K562 (cell line): ENCODE data around the gene PRTN3. TPM values are rescaled to one million over a fixed set of nuclear protein-coding genes. Genes with fewer than 3 reads are reported as not detected.

Experiments used
- ATF6 ChIP-seq: sonication (generic); formaldehyde crosslinking; IDR thresholded peaks from 2 replicates; pipeline ENCODE4 v1.4.0; 2020; ENCODE audit warnings: mild to moderate bottlenecking, missing genetic modification reagents
- DACH1 ChIP-seq: fragments of 450-650 bp; IDR thresholded peaks from 2 replicates; pipeline ENCODE4 v1.6.1; 2018; ENCODE audit not compliant: partially characterized antibody
- ERF ChIP-seq: fragments of 450-650 bp; formaldehyde crosslinking; IDR thresholded peaks from 2 replicates; pipeline ENCODE4 v1.4.0; 2020; ENCODE audit warnings: mild to moderate bottlenecking, mixed read lengths
- HOMEZ ChIP-seq: fragments of 250-450 bp; sonication (Bioruptor Pico); IDR thresholded peaks from 2 replicates; pipeline ENCODE4 v1.4.0; 2020; ENCODE audit warnings: mild to moderate bottlenecking, moderate library complexity
- SMAD2 ChIP-seq: fragments of 150-350 bp; IDR thresholded peaks from 2 replicates; pipeline ENCODE4 v1.6.1; 2014; ENCODE audit warnings: low read depth, mild to moderate bottlenecking, low read length
- SMAD4 ChIP-seq: fragments of 250-450 bp; sonication (Bioruptor Pico); conservative IDR thresholded peaks from 2 replicates; pipeline ENCODE4 v1.8.0; 2021; ENCODE audit warnings: inconsistent platforms, mild to moderate bottlenecking, moderate library complexity
- SREBF1 ChIP-seq: fragments of 150-350 bp; IDR thresholded peaks from 2 replicates; pipeline ENCODE4 v1.6.1; 2014; ENCODE audit warnings: antibody characterized with exemption, low read depth, low read length, borderline replicate concordance
- THAP12 ChIP-seq: fragments of 250-450 bp; sonication (Bioruptor Pico); IDR thresholded peaks from 2 replicates; pipeline ENCODE4 v1.9.0; 2021; ENCODE audit warnings: mild to moderate bottlenecking, inconsistent platforms
- ZBTB9 ChIP-seq: fragments of 450-650 bp; formaldehyde crosslinking; IDR thresholded peaks from 2 replicates; pipeline ENCODE4 v1.4.0; 2020; ENCODE audit warnings: mild to moderate bottlenecking, moderate library complexity
- ZNF174 ChIP-seq: fragments of 250-450 bp; sonication (Bioruptor Pico); IDR thresholded peaks from 2 replicates; pipeline ENCODE4 v1.4.0; 2020; ENCODE audit warnings: mild to moderate bottlenecking
- ZNF239 ChIP-seq: fragments of 250-450 bp; sonication (Bioruptor Pico); IDR thresholded peaks from 2 replicates; pipeline ENCODE4 v1.4.0; 2020; ENCODE audit warnings: mild to moderate bottlenecking
- ZNF589 ChIP-seq: fragments of 200-800 bp; sonication (Bioruptor generic); IDR thresholded peaks from 2 replicates; pipeline ENCODE4 v1.6.1; 2016; ENCODE audit warnings: low read depth, missing genetic modification characterization, missing compliant biosample characterization
- ZNF609 ChIP-seq: sonication (generic); formaldehyde crosslinking; IDR thresholded peaks from 2 replicates; pipeline ENCODE4 v1.8.1; 2023; ENCODE audit warnings: missing genetic modification reagents, mild to moderate bottlenecking, borderline replicate concordance
- ZNF707 ChIP-seq: fragments of 250-450 bp; sonication (Bioruptor Pico); conservative IDR thresholded peaks from 2 replicates; pipeline ENCODE4 v1.8.0; 2022; ENCODE audit warnings: inconsistent platforms, mild to moderate bottlenecking, moderate library complexity
- polyA plus RNA-seq, 8 experiments: library from polyadenylated mRNA; depleted of rRNA in 4 of 8; stranded (reverse) in 5 of 8; unstranded in 3 of 8; fragments of >200 nt; fragmentation: Nextera tagmentation in 2 of 8; fragmentation: Illumina TruSeq in 1 of 8; extraction: Ambion mirVana in 2 of 8; extraction: Trizol in 1 of 8; gene quantifications; 2 replicates each; pipeline versions ENCODE4 v1.2.1 to v1.2.3, GENCODE V29; 2011 to 2014; ENCODE audit warnings: inconsistent platforms in 1 of 8, missing spikeins in 1 of 8
- total RNA-seq, 7 experiments: library from RNA; depleted of rRNA in 6 of 7; stranded (reverse); fragments of >200 nt in 6 of 7; fragmentation: Illumina TruSeq in 2 of 7; extraction: Trizol in 2 of 7; gene quantifications; 2 replicates each; pipeline versions ENCODE4 v1.2.1 to v1.2.3, GENCODE V29; 2011 to 2021; ENCODE audit warnings: low replicate concordance in 1 of 7

PRTN3 gene
- total and polyA plus RNA-seq, 9 of the 15 experiments (the other 6 are each of a cell fraction or from before 2014, with no cell fraction given): 0.14 to 0.86 (median 0.43) TPM; not detected in 3

GRCh38 chr19:861756-862580 is 21.2 kb downstream of the PRTN3 start (continued):
- TF ChIP-seq THAP12: peak; percentile 89
- no peak for TF ChIP-seq ZNF174 (CRISPR knock-in tag)
- TF ChIP-seq SMAD4 (CRISPR knock-in tag): peak; percentile 75; the same call in 1 of the 2 replicates
- no peak for TF ChIP-seq ATF6 (CRISPR knock-in tag)
- TF ChIP-seq DACH1: peak; percentile 36
- peak; percentile 52; the same call in 1 of the 2 replicates for TF ChIP-seq ZNF609 (CRISPR knock-in tag)
- no peak for TF ChIP-seq SMAD2
- peak; percentile 78 for TF ChIP-seq ZBTB9 (CRISPR knock-in tag)
- peak; percentile 78; the same call in 1 of the 2 replicates for TF ChIP-seq ERF (CRISPR knock-in tag)
- no peak for TF ChIP-seq HOMEZ
- TF ChIP-seq ZNF239 (CRISPR knock-in tag): no peak
- no peak for TF ChIP-seq ZNF707
- no peak for TF ChIP-seq SREBF1
- TF ChIP-seq ZNF589 (CRISPR knock-in tag): no peak
